GM21447 (cell line): ENCODE measurements around the gene INTS13.
"Not testable (repeated sequence)": the region's sequence is repeated elsewhere in the genome, so short reads cannot be mapped to it uniquely, and the experiment has no call there.

Experiments
- ATAC-seq: cut with Tn5 transposase; IDR thresholded peaks from one replicate; pipeline ENCODE4 v1.9.1; 2021; ENCODE audit not compliant: unreplicated experiment

INTS13 gene

GRCh38 chr12:26870491-26871419 is 67.0 kb downstream of the INTS13 start:
- no peak for ATAC-seq

- ATAC-seq, result no peak
These were observed 67.8 kb downstream of the INTS13 start for GRCh38 chr12:26869908-26870459.

GRCh38 chr12:26869104-26869494 is 68.7 kb downstream of the INTS13 start:
- no peak for ATAC-seq

GRCh38 chr12:26868447-26869103 is 69.2 kb downstream of the INTS13 start:
- ATAC-seq, result no peak

- peak; percentile 79 for ATAC-seq
These were observed 70.7 kb downstream of the INTS13 start for GRCh38 chr12:26867080-26867479.

- ATAC-seq, result no peak
These were observed 74.3 kb downstream of the INTS13 start for GRCh38 chr12:26863515-26863914.

- not testable (repeated sequence) for ATAC-seq
These were observed 75.0 kb downstream of the INTS13 start for GRCh38 chr12:26862787-26863186.

- ATAC-seq, result no peak
These were observed 76.1 kb downstream of the INTS13 start for GRCh38 chr12:26861690-26862089.

GRCh38 chr12:26857465-26858176 is 80.2 kb downstream of the INTS13 start:
- ATAC-seq, result no peak

- ATAC-seq, result no peak
These were observed 82.4 kb downstream of the INTS13 start for GRCh38 chr12:26855337-26855736.
